Inferior parietal cortex (tissue), 1 donor: ENCODE measurements around the gene RASA3.
"Not testable (repeated sequence)": the region's sequence is repeated elsewhere in the genome, so short reads cannot be mapped to it uniquely, and the experiment has no call there.

Experiments used
- DNase-seq: peaks from one replicate; pipeline ENCODE4 v3.0.0-alpha.2; 2016; ENCODE audit errors: extremely low spot score

The RASA3 gene

GRCh38 chr13:114127473-114128347, 4.7 kb downstream of the RASA3 start:
- no peak for DNase-seq

- no peak for DNase-seq
These were observed 5.5 kb downstream of the RASA3 start for GRCh38 chr13:114126789-114127472.

- not testable (repeated sequence) for DNase-seq
These were observed 6.3 kb downstream of the RASA3 start for GRCh38 chr13:114126086-114126485.

- no peak for DNase-seq
These were observed 6.8 kb downstream of the RASA3 start for GRCh38 chr13:114125589-114125988.

DNA sequence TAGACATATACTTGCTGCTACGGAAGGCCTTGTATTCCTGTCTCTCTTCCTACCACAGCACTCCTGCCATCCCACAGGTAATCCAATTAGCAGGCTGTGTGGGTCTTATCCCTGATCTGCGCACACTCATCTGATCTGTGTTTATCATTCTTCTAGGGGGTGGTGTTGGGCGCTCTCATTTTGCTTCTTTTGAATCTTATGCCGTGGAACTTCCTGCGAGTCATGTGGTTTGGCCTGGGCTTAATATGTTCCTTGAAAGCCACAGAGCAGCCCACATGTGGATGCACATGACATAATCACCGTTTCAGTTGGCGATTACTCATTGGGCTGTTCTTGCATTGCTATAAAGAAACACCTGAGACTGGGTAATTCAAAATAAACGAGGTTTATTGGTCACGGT, 7.5 kb downstream of the RASA3 start:
- DNase-seq: no peak

DNA sequence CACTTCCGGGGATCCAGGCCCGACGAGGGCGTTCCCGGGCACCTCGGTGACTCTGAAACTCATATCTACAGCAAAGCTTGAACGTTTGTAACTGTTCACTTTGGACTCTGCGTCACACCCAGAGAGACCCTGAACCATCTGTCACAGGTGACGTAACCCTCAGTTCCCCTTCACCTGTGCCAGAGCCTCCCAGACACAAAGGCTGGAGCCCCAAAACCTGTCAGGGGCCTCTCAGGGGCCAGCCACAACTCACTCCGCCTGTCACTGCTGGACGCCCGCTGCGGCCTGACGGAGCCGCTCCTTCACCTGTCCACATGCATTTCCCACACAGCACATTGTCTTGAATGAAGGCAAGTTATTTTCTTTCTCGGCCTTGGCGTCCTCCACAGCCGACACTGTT, 8.0 kb downstream of the RASA3 start:
- DNase-seq: no peak

GRCh38 chr13:114123876-114124275, 8.5 kb downstream of the RASA3 start:
- no peak for DNase-seq

GRCh38 chr13:114123448-114123847, 9.0 kb downstream of the RASA3 start:
- DNase-seq: no peak

GRCh38 chr13:114122591-114123211, 9.7 kb downstream of the RASA3 start:
- no peak for DNase-seq

DNA sequence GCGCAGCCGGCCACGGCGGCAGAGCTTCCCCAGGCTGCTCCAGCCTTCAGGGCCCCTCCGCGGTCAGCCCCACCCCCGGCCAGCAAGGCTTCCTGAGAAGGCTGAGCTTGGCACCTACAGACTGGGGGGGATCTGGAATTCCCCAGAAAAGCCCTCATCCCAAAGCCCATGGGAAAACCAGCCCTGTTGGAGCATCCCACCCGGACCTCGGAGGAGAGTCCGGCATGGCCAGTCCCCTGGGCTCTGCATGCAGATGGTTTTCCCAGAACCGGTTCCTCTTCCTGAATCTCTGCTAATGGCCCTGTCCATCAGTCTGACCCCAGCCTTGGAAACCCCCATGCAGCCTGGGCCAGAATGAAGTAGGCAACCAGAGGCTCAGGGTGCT, 10.3 kb downstream of the RASA3 start:
- no peak for DNase-seq

- DNase-seq: no peak
These were observed 10.8 kb downstream of the RASA3 start for GRCh38 chr13:114121496-114122126.

GRCh38 chr13:114121031-114121430, 11.4 kb downstream of the RASA3 start:
- no peak for DNase-seq

GRCh38 chr13:114120591-114121011, 11.8 kb downstream of the RASA3 start:
- no peak for DNase-seq

DNA sequence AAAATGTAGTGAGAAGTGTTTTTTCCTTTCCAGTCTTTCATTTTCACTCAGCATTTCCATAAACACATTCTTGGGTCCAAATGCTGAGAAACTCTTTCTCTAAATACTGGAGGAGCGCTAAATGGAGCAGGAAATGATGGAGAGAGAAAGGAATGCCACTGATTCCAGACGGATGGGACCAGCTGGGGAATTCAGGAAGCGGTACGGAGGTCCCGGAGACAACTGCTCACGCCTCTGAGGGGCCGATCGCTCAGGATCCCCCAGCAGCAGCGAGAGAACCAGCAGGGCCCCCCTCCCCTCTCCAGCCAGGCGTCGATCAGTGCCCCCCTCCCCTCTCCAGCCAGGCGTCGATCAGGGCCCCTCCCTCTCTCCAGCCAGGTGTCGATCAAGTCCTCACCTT, 13.2 kb downstream of the RASA3 start:
- no peak for DNase-seq

DNA sequence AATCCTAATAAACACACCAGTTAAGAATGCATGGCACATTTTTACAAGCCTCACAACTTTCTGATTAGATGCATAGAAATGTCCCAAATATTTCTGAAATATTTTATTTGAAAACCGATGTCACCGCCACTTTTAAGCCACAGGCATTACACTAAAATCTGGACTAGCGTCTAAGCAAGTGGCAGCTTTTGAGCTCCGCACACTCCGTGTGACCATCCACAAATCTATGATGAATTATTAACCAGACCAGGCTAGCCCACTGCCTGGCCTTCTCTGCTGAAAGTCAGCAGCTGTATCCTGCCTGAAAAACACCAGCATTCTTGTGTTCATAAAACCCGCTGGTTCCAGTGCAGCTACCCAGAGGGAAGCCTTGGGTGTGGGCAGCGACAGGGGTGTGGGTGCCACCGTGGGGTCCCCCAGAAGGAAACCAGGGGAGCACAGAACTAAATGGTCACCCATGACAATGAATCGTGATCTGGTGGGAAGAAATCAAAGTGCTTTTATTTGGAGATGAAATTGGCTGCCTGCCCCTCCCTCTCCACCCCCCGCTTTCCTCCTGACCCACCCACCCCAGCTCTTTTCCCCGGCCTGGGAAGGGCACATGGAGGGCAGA, 13.8 kb downstream of the RASA3 start:
- DNase-seq: no peak

DNA sequence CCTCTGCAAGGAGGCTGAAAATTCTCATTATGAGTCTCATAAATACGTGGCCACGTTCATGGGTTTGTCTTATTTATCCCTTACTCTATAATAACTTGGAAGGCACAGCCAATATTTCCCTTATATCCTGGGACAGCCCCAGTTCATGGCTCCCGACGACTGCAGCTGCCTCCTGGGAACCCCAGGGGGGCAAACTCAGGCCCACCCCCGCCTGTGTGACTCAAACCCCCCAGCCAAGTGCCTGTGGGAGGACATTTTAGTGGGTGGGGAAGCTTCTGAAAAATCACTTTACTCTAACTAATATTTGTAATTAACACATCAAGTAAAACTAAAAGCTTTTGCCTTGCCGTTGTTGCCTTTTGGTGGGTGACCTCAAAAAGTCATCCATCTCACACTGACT, 14.3 kb downstream of the RASA3 start:
- no peak for DNase-seq

DNA sequence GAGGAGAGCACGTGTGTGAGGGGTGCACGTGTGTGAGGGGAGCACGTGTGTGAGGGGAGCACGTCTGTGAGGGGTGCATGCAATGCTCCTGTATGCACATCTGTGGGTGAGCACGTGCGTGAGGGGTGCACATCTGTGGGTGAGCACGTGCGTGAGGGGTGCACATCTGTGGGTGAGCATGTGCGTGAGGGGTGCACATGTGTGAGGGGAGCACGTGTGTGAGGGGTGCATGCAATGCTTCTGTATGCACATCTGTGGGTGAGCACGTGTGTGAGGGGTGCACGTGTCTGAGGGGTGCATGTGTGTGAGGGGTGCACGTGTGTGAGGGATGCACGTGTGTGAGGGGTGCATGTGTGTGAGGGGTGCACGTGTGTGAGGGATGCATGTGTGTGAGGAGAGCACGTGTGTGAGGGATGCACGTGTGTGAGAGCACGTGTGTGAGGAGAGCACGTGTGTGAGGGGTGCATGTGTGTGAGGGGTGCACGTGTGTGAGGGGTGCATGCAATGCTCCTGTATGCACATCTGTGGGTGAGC, 15.0 kb downstream of the RASA3 start:
- not testable (repeated sequence) for DNase-seq

DNA sequence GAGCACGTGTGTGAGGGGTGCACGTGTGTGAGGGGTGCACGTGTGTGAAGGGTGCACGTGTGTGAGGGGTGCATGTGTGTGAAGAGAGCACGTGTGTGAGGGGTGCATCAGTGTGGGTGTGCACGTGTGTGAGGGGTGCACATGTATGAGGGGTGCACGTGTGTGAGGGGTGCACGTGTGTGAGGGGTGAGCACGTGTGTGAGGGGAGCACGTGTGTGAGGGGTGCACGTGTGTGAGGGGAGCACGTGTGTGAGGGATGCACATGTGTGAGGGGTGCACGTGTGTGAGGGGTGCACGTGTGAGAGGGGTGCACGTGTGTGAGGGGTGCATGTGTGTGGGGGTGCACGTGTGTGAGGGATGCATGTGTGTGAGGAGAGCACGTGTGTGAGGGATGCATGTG, 15.7 kb downstream of the RASA3 start:
- DNase-seq: no peak

GRCh38 chr13:114115796-114116195, 16.6 kb downstream of the RASA3 start:
- DNase-seq: no peak

GRCh38 chr13:114115191-114115671, 17.2 kb downstream of the RASA3 start:
- no peak for DNase-seq

DNA sequence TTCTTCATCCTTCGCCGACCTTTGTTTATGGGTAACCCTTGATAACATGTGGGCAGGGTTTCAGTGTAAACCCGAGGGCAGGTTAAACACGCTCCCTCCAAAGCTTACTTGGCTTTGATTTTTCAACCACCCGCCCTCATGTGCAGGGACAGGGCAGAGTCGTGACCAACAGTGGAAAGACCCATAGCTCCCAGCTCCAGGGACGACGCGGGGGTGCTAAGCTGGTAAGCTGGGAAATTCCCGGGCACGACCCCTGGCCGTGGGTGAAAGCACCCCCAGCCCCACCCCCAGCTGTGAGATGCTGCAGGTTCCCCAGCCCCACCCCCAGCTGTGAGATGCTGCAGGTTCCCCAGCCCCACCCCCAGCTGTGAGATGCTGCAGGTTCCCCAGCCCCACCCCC, 17.8 kb downstream of the RASA3 start:
- not testable (repeated sequence) for DNase-seq
